GM21381 (cell line): Measurements from ENCODE around the gene TTC29.
"Not testable (repeated sequence)": the region's sequence is repeated elsewhere in the genome, so short reads cannot be mapped to it uniquely, and the experiment has no call there.

Source experiments
- ATAC-seq: cut with Tn5 transposase; IDR thresholded peaks from one replicate; pipeline ENCODE4 v1.9.1; 2021; ENCODE audit warnings: mild to moderate bottlenecking, moderate library complexity; ENCODE audit not compliant: unreplicated experiment

Gene TTC29

GRCh38 chr4:146883070-146883469 is 62.6 kb downstream of the TTC29 start:
- no peak for ATAC-seq

GRCh38 chr4:146857298-146857697 is 88.4 kb downstream of the TTC29 start:
- no peak for ATAC-seq

GRCh38 chr4:146855761-146856160 is 89.9 kb downstream of the TTC29 start:
- ATAC-seq: no peak

DNA sequence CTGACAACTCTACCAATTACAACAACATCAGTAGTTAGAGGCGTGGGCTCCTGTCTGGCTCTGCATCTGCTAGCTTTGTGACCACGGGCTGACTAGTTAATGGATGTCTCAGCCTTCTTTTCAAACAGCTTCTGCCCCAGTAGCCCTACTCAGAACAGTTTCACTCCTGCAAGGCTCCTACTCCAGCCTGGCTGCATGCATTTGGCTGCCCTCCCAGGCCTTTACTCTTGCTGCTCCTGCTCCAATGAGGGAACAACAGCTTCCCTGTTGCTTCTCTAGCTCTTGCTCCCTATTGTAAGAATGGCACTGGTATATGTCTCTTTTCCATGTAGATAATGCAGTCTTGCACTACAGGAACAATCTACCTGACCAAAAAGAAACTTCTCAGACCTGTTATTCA is 93.3 kb downstream of the TTC29 start:
- no peak for ATAC-seq

DNA sequence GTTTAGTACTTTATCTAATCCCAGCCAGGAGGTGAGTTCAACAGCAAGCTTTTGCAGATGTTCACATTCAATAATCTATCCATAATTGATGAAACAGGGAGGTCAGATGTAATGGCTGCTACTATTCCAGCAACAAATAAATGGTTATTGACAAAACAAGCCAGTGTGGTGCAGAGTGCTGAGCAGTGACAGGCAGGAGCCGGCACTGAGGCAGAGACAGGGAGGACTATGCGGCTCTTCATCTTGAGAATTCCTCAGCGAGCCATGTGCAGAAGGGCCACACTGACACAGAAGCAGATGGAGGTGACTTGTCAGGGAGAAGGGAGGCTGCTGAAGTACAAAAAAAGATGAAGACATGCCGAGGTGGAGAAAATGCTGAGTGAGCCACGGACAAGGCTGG is 98.3 kb downstream of the TTC29 start:
- ATAC-seq: no peak

DNA sequence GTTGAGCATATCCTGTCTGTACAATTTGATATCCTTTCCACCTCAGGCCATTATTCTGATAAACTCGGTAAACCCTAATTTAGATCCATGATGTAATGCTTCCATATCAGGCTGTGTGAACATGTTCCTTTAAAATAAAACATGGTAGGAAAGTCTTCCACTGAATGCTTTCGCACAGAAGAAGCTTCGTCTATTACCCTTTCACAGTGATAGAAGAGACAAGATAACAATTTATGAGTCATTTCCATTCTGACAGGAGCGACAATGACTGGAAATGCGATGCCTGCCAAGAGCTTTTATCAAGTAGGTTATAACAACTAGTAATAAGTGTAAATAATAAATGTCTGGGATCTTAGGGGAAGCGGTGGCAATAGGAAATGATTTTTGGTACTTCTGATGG is 98.8 kb downstream of the TTC29 start:
- no peak for ATAC-seq

DNA sequence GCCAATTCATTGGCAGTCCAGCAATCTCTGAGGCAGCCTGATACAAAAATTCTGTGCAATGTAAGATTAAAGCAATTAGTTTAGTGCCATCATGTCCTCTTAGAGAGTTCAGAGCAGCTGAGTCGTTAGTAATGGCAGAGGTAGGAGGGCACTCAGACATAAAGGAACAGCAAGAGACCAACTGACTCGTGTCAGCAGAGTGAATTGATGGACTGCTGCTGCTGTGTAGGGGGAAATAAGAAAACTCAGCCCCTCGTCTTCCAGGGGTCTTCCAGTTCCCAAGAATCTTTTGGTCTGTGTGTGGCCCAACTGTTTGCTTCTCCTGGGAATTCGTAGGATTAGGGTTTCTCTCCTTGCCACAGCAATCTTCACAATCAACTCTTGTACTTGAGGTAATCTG is 100.9 kb downstream of the TTC29 start:
- ATAC-seq: no peak

DNA sequence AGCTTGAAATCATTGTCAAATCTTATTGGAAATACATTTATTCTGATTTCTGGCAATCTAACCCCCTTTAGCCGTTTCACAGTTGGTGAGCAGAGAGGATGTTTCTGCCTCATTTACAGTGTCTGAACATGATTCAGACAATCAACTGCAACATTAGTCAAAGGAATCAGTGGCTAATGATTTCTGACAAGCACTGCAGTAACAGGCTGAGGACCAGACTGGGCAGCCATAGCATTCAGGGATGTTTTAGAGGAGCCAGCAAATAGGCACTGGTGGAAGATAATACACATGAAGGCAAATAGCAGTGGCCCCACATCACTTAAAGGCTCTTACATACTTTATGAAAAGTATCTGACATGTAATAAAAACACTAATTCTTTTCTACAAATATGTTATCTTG is 102.8 kb downstream of the TTC29 start:
- no peak for ATAC-seq

DNA sequence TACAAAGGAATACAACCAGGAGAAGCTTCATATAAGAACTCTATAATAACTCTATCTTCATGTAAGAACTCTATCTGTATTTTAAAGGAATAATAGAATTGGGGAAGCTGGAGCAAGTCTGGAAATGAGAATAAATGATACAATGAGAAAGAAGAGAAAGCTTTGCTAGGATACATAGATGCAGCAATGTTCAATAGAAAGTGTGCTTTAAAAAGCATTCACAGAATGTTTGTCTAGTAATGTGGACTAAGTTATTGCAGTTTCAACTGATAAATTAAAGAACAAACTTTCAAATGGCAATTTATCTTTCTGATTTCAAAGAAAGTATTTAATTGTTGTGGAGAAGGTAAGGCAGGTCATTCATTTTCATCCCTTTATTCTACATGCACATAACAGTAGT is 104.9 kb downstream of the TTC29 start:
- ATAC-seq: no peak

DNA sequence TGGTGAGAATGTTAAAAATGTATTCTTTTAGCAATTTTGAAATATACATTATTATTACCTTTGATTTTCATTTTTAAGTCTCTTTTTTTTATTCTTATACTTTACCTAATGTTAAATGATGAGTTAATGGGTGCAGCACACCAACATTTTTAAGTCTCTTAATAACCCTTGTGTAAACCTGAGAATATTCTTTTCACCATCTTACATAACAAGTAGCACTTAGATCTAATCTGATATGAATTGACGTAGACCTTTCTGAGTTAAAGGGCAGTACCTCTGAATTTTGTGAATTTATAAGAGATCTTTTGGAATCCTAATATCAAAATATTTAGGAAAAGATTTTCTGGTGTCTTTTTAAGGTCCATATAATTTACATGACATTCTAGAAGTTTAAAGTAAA is 110.6 kb downstream of the TTC29 start:
- ATAC-seq: no peak

DNA sequence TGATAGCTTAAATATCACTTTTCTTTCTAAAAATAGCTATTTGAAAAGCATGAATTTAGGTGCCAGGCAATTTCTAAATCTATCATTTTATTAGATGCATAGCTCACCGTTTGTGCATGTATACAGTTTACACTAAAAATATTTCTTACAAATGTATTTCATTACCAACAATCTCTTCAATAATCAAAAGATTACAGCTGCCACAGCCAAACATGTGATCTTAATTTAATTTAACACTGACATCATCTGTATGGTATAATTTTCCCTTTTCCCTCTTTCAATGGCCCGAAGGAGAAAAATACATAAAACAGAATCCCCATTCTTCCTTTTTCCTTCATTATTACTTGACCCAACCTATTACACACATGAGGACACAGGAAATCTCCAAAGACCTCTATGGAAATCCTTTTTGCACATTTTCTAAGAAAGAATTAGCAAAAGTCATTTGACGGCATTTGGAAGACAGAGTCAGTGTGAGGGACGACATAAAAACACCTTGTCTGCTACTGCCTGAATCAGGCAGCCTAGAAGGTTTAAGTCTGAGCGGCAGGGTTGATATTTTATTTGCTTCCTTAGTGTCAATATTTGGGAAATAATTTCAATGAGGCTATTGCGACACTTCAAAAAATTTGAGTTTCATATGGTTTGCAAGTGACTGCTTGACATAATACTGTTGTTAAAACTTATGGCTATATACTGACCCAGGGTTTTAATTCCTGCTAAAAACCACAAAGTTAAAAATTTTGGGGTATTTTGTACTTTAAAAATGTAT is 111.2 kb downstream of the TTC29 start:
- ATAC-seq: no peak

DNA sequence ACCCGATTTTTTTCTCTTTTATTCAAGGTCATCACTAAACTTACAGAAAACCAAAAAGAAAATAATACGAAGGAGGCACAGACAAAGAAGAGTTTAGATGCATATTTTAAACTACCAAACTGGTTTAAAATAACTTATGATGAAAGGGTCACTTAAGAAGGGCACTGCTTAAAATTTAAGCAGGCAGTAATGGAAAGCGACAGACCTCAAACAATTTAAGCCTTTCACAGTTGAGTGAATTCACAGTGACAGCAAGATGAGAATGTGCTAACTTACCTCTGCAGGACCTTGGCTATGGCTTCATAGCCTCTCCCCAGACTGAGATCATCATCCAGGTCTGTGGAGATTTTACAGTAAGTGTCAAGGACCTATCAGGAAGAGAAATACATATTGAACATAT is 112.1 kb downstream of the TTC29 start:
- ATAC-seq: no peak

DNA sequence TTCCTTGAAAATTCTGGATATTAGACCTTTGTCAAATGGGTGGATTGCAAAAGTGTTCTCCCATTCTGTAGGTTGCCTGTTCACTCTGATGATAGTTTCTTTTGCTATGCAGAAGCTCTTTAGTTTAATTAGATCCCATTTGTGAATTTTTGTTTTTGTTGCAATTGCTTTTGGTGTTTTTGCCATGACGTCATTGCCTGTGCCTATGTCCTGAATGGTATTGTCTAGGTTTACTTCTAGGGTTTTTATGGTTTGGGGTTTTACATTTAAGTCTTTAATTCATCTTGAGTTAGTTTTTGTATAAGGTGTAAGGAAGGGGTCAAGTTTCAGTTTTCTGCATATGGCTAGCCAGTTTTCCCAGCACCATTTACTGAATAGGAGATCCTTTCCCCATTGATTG is 122.7 kb downstream of the TTC29 start:
- not testable (repeated sequence) for ATAC-seq

GRCh38 chr4:146814750-146815149 is 130.9 kb downstream of the TTC29 start:
- no peak for ATAC-seq

DNA sequence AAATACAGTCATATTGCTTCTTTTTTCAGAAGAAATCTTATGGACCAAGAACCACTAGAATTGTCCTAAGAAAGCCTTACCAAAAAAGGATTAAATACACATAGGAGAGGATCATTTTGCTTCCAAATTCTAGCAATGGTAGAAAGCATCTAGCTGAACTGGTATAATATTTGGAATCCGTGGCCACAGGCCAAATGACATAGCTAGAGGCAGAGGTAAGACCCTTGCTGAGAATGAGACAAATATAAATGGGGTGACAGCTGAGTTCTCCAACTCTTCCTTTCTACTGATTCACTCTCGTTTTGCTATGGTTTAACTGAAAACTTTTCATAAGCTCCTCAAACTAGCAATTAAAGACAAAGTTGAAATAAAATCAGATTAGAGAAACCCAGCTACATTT is 150.0 kb downstream of the TTC29 start:
- no peak for ATAC-seq

DNA sequence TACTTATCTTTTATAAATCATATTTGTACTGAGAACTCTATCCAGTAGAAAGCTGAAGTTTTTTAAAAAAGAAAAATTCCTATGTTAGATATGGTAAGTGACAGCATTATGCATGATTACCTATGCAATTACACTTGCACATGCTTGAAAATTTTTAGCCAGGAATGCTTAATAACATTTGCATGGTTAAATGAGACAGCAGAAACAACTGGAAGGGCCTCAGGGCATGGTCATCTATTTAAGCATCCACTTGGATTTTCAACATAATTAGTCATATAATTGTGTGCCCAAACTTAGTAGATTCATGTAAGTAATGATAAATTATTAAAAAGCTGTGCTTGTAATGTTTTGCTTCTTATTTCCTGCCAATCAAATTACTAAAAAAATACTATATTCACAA is 151.9 kb downstream of the TTC29 start:
- no peak for ATAC-seq

GRCh38 chr4:146791439-146791838 is 154.2 kb downstream of the TTC29 start:
- ATAC-seq: no peak

DNA sequence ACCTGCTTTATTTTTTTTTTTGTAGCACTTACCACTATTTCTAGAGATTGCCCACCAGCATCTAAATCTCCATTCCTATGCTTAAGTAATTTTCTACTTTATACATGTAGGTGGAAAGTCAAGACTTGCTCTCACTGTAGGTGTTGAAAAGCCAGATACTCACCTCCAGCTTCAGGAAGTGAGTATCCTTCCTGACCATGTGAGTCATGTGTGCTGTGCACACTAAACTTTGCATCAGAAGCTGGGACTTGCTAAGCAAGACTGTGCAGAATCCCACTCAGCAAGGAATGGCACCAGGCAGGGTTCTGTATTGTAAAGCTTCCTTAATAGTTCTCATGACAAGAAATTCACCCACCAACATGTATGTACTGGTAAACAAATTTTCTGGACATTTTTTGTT is 155.1 kb downstream of the TTC29 start:
- ATAC-seq: no peak

GRCh38 chr4:146787731-146788130 is 157.9 kb downstream of the TTC29 start:
- no peak for ATAC-seq

GRCh38 chr4:146776691-146777090 is 169.0 kb downstream of the TTC29 start:
- ATAC-seq: no peak

DNA sequence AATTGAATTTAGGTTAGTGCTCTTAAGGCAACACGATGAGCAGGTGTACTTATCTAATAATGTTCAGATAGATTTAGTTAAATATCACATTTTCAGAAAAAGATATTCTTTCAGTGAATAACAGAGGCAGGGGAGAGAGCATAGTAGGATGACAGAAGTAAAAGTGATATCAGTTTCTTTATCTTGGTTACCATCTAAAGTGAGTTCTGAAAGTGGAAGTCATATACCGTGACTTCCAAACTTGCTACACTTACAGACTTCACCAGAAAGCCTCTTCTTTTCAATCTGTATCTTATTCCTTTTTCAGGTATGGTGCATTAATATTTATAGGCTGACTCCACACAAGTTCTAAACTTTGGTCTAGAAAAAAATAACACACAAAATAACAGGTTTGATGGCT is 182.1 kb downstream of the TTC29 start:
- no peak for ATAC-seq

- no peak for ATAC-seq
Measured at GRCh38 chr4:146762016-146762415, 183.6 kb downstream of the TTC29 start.

GRCh38 chr4:146742416-146742815 is 203.2 kb downstream of the TTC29 start:
- ATAC-seq: no peak
